HepG2 (cell line): Measurements from ENCODE around the gene HSD17B2. TPM values are rescaled to one million over a fixed set of nuclear protein-coding genes. Genes with fewer than 3 reads are reported as not detected.

Experiments
- BRF2 ChIP-seq: sonication (generic); formaldehyde crosslinking; IDR thresholded peaks from 2 replicates; pipeline ENCODE4 v1.8.1; 2022; ENCODE audit warnings: mild to moderate bottlenecking, missing genetic modification reagents
- CAMTA2 ChIP-seq: sonication (generic); formaldehyde crosslinking; IDR thresholded peaks from 2 replicates; pipeline ENCODE4 v1.4.0; 2020; ENCODE audit warnings: mild to moderate bottlenecking, missing genetic modification reagents, borderline replicate concordance
- DMAP1 ChIP-seq: IDR thresholded peaks from 2 replicates; pipeline ENCODE4 v1.6.1; 2016
- FOSL2 ChIP-seq: sonication (generic); formaldehyde crosslinking; IDR thresholded peaks from 2 replicates; pipeline ENCODE4 v1.4.0; 2020; ENCODE audit warnings: missing genetic modification reagents
- GATAD1 ChIP-seq: IDR thresholded peaks from 2 replicates; pipeline ENCODE4 v1.6.1; 2016; ENCODE audit warnings: missing genetic modification reagents, missing compliant biosample characterization
- HMGA1 ChIP-seq: sonication (generic); formaldehyde crosslinking; conservative IDR thresholded peaks from 2 replicates; pipeline ENCODE4 v1.4.0; 2020; ENCODE audit warnings: missing genetic modification reagents
- HNF4A ChIP-seq: sonication (generic); formaldehyde crosslinking; IDR thresholded peaks from 2 replicates; pipeline ENCODE4 v1.4.0; 2020; ENCODE audit warnings: missing genetic modification reagents
- ISX ChIP-seq: sonication (generic); formaldehyde crosslinking; conservative IDR thresholded peaks from 2 replicates; pipeline ENCODE4 v1.5.0; 2020; ENCODE audit warnings: missing genetic modification reagents
- PAWR ChIP-seq: sonication (generic); formaldehyde crosslinking; IDR thresholded peaks from 2 replicates; pipeline ENCODE4 v1.4.0; 2020; ENCODE audit warnings: missing genetic modification reagents, mild to moderate bottlenecking, borderline replicate concordance
- RAD51 ChIP-seq: fragments of 450-650 bp; IDR thresholded peaks from 2 replicates; pipeline ENCODE4 v1.6.1; 2016; ENCODE audit warnings: borderline replicate concordance
- RARA ChIP-seq: IDR thresholded peaks from 2 replicates; pipeline ENCODE4 v1.6.1; 2016; ENCODE audit warnings: missing genetic modification reagents, missing compliant biosample characterization
- REL ChIP-seq: sonication (generic); formaldehyde crosslinking; conservative IDR thresholded peaks from 2 replicates; pipeline ENCODE4 v1.8.0; 2022; ENCODE audit warnings: mild to moderate bottlenecking, missing genetic modification reagents, moderate library complexity
- SOX6 ChIP-seq, 2 experiments: fragments of 450-650 bp in 1 of 2; sonication (generic) in 1 of 2; formaldehyde crosslinking in 1 of 2; IDR thresholded peaks; 2 replicates each; pipeline versions ENCODE4 v1.4.0 to v1.6.1; 2017 to 2020; ENCODE audit warnings: antibody characterized with exemption in 1 of 2, mild to moderate bottlenecking in 1 of 2, missing genetic modification reagents in 1 of 2
- SP1 ChIP-seq, 2 experiments: fragments of 450-650 bp in 1 of 2; sonication (generic) in 1 of 2; formaldehyde crosslinking in 1 of 2; IDR thresholded peaks; 2 replicates each; pipeline versions ENCODE4 v1.4.0 to v1.6.1; 2016 to 2020; ENCODE audit warnings: missing genetic modification reagents in 1 of 2
- TCF7L2 ChIP-seq: IDR thresholded peaks from 2 replicates; pipeline ENCODE4 v1.6.1; 2011; ENCODE audit warnings: mild to moderate bottlenecking, low read depth, low read length, moderate library complexity
- TEAD3 ChIP-seq: optimal IDR thresholded peaks from 2 replicates; pipeline ENCODE3; 2016; ENCODE audit warnings: borderline replicate concordance
- THYN1 ChIP-seq: sonication (generic); formaldehyde crosslinking; IDR thresholded peaks from 2 replicates; pipeline ENCODE4 v1.8.1; 2023; ENCODE audit warnings: low read depth, mild to moderate bottlenecking, moderate library complexity, missing genetic modification reagents, borderline replicate concordance
- ZBTB2 ChIP-seq: sonication (generic); formaldehyde crosslinking; IDR thresholded peaks from 2 replicates; pipeline ENCODE4 v1.8.0; 2022; ENCODE audit warnings: low read depth, missing genetic modification reagents
- ZNF138 ChIP-seq: sonication (generic); formaldehyde crosslinking; IDR thresholded peaks from 2 replicates; pipeline ENCODE4 v1.5.0; 2020; ENCODE audit warnings: mild to moderate bottlenecking, low read depth, missing genetic modification reagents
- ZNF232 ChIP-seq: sonication (generic); formaldehyde crosslinking; IDR thresholded peaks from 2 replicates; pipeline ENCODE4 v1.4.0; 2020; ENCODE audit warnings: missing genetic modification reagents, borderline replicate concordance
- ZNF280B ChIP-seq: sonication (generic); formaldehyde crosslinking; IDR thresholded peaks from 2 replicates; pipeline ENCODE4 v1.5.0; 2020; ENCODE audit warnings: missing genetic modification reagents, mild to moderate bottlenecking, borderline replicate concordance
- ZNF383 ChIP-seq: sonication (generic); formaldehyde crosslinking; IDR thresholded peaks from 2 replicates; pipeline ENCODE4 v1.4.0; 2020; ENCODE audit warnings: missing genetic modification reagents, mild to moderate bottlenecking, borderline replicate concordance
- ZNF569 ChIP-seq: sonication (generic); formaldehyde crosslinking; IDR thresholded peaks from 2 replicates; pipeline ENCODE4 v1.5.0; 2020; ENCODE audit warnings: mild to moderate bottlenecking, missing genetic modification reagents, moderate library complexity, borderline replicate concordance
- ZNF639 ChIP-seq: conservative IDR thresholded peaks from 2 replicates; pipeline ENCODE4 v1.6.1; 2018; ENCODE audit warnings: missing genetic modification reagents
- ZNF737 ChIP-seq: sonication (generic); formaldehyde crosslinking; IDR thresholded peaks from 2 replicates; pipeline ENCODE4 v1.5.0; 2020; ENCODE audit warnings: missing genetic modification reagents, mild to moderate bottlenecking, borderline replicate concordance
- ZNF781 ChIP-seq: sonication (generic); formaldehyde crosslinking; IDR thresholded peaks from 2 replicates; pipeline ENCODE4 v1.5.1; 2020; ENCODE audit warnings: borderline replicate concordance, mild to moderate bottlenecking, missing genetic modification reagents; ENCODE audit errors: not compliant biosample characterization
- polyA plus RNA-seq, 8 experiments: library from polyadenylated mRNA; depleted of rRNA in 3 of 8; stranded (reverse) in 7 of 8; unstranded in 1 of 8; fragments of >200 nt; fragmentation: Illumina TruSeq in 4 of 8; extraction: Trizol in 4 of 8; gene quantifications; 2 replicates each; pipeline versions ENCODE4 v1.2.1 to v1.2.3, GENCODE V29; 2011 to 2016; ENCODE audit warnings: low read depth in 4 of 8, missing spikeins in 1 of 8, mixed read lengths in 1 of 8; ENCODE audit not compliant: insufficient read depth in 1 of 8
- total RNA-seq, 5 experiments: library from RNA; depleted of rRNA; stranded (reverse); fragments of >200 nt; fragmentation: Illumina TruSeq; extraction: Trizol; gene quantifications; 2 replicates each; pipeline ENCODE4 v1.2.3, GENCODE V29; 2016; ENCODE audit warnings: low read depth in 1 of 5

HSD17B2 gene
- total and polyA plus RNA-seq, 2 of the 13 experiments (the other 11 are each of a cell fraction or from before 2014, with no cell fraction given) = 26.3 to 69.3 TPM

GRCh38 chr16:82033683-82034300 is 1.3 kb upstream of the HSD17B2 start (continued):
- TF ChIP-seq REL (CRISPR knock-in tag) (no peak), HMGA1 (no peak), HNF4A (CRISPR knock-in tag) (peak; percentile 68; the same call in 1 of the 2 replicates), CAMTA2 (CRISPR knock-in tag) (no peak), SP1 (IDR thresholded peaks at IDR 0.05) (no peak), SP1 (CRISPR knock-in tag; IDR thresholded peaks at IDR 0.05) (no peak), THYN1 (no peak), DMAP1 (CRISPR knock-in tag) (0 out of 2 replicates have a peak, but pooled peaks have one; percentile 27), PAWR (CRISPR knock-in tag) (no peak), RAD51 (no peak), ZBTB2 (no peak), ZNF569 (CRISPR knock-in tag) (no peak), ZNF280B (no peak), ZNF781 (CRISPR knock-in tag) (no peak), BRF2 (CRISPR knock-in tag) (no peak), ZNF232 (no peak; the same call in 1 of the 2 replicates), ZNF737 (CRISPR knock-in tag) (no peak), RARA (CRISPR knock-in tag) (peak; percentile 60), SOX6 (IDR thresholded peaks at IDR 0.05) (no peak), SOX6 (CRISPR knock-in tag; IDR thresholded peaks at IDR 0.05) (no peak; the same call in 1 of the 2 replicates), GATAD1 (CRISPR knock-in tag) (no peak), ZNF639 (CRISPR knock-in tag) (no peak), ZNF383 (CRISPR knock-in tag) (no peak), FOSL2 (peak; percentile 44), TEAD3 (CRISPR knock-in tag) (peak; percentile 29), TCF7L2 (no peak), ISX (CRISPR knock-in tag) (no peak), ZNF138 (no peak)
